ENCODE measurements around the gene ASXL2.

DNA sequence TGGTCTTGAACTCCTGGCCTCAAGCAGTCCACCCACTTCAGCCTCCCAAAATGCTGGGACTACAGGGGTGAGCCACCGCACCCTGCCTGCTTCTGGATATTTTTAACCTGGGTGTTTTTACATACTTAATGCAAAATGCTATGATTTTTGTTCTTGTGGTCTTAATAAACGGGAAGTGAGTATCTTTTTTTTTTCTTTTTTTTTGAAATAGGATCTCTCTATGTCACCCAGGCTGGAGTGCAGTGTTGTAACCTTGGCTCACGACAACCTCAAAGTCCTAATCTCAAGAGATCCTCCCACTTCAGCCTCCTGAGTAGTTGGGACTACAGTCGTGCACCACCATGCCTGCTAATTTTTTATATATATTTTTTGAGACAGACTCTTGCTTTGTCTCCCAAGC lies 19.2 kb upstream of the ASXL2 start:
- TF ChIP-seq, protein P1, sequence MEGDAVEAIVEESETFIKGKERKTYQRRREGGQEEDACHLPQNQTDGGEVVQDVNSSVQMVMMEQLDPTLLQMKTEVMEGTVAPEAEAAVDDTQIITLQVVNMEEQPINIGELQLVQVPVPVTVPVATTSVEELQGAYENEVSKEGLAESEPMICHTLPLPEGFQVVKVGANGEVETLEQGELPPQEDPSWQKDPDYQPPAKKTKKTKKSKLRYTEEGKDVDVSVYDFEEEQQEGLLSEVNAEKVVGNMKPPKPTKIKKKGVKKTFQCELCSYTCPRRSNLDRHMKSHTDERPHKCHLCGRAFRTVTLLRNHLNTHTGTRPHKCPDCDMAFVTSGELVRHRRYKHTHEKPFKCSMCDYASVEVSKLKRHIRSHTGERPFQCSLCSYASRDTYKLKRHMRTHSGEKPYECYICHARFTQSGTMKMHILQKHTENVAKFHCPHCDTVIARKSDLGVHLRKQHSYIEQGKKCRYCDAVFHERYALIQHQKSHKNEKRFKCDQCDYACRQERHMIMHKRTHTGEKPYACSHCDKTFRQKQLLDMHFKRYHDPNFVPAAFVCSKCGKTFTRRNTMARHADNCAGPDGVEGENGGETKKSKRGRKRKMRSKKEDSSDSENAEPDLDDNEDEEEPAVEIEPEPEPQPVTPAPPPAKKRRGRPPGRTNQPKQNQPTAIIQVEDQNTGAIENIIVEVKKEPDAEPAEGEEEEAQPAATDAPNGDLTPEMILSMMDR (IDR thresholded peaks at IDR 0.05) = no peak
- TF ChIP-seq POLR2A (IDR thresholded peaks at IDR 0.05) = no peak

Data from body of pancreas (tissue), 4 donors.